Activated T-cell treated with anti-CD3 and anti-CD28 coated beads, Interleukin-2, amount 50 U/mL, for 48 hours (primary cell): Measurements from ENCODE around the gene KANK3.
A peak's percentile ranks its signal among the peaks of the same experiment; 100 is the strongest.
"Not testable (repeated sequence)": the region's sequence is repeated elsewhere in the genome, so short reads cannot be mapped to it uniquely, and the experiment has no call there.

Experiments
- DNase-seq, 2 experiments: peaks; one replicate each; pipeline ENCODE4 v3.0.0-alpha.2; 2020

The KANK3 gene

GRCh38 chr19:8370176-8371010 lies 27.3 kb upstream of the KANK3 start:
- DNase-seq, result no peak

GRCh38 chr19:8367327-8368001 lies 24.4 kb upstream of the KANK3 start:
- DNase-seq, result no peak

GRCh38 chr19:8366961-8367326 lies 23.9 kb upstream of the KANK3 start:
- no peak for DNase-seq

GRCh38 chr19:8366121-8366581 lies 23.1 kb upstream of the KANK3 start:
- DNase-seq, result no peak

GRCh38 chr19:8363803-8364771 lies 21.0 kb upstream of the KANK3 start, which contains the start of gene ANGPTL4:
TSS of gene ANGPTL4 (plus strand) at chr19:8364155. CDS start at chr19:8364322, 167 bp downstream.
- peak; percentile 80 to 85 for DNase-seq

GRCh38 chr19:8361921-8362793 lies 19.1 kb upstream of the KANK3 start:
- DNase-seq, result peak; percentile 42 to 63

GRCh38 chr19:8360196-8360595 lies 17.1 kb upstream of the KANK3 start:
- no peak for DNase-seq

GRCh38 chr19:8358948-8359347 lies 15.9 kb upstream of the KANK3 start:
- no peak for DNase-seq

GRCh38 chr19:8357007-8357521 lies 14.0 kb upstream of the KANK3 start:
- DNase-seq, result no peak

- DNase-seq, result no peak
Observed at GRCh38 chr19:8355631-8356402, 12.8 kb upstream of the KANK3 start.

GRCh38 chr19:8352845-8353244 lies 9.8 kb upstream of the KANK3 start:
- not testable (repeated sequence) for DNase-seq

GRCh38 chr19:8352134-8352827 lies 9.2 kb upstream of the KANK3 start:
- DNase-seq, result no peak

- DNase-seq, result not testable (repeated sequence)
Observed at GRCh38 chr19:8349629-8350372, 6.7 kb upstream of the KANK3 start.

GRCh38 chr19:8343483-8343844 lies 402 bp upstream of the KANK3 start:
- DNase-seq, result no peak

GRCh38 chr19:8342316-8342683 lies 762 bp downstream of the KANK3 start:
- no peak for DNase-seq

- not testable (repeated sequence) for DNase-seq
Observed at GRCh38 chr19:8341504-8341903, 1.6 kb downstream of the KANK3 start.

GRCh38 chr19:8340341-8341096 lies 2.5 kb downstream of the KANK3 start:
- no peak for DNase-seq

- DNase-seq, result no peak
Observed at GRCh38 chr19:8338835-8339234, 4.2 kb downstream of the KANK3 start.

GRCh38 chr19:8337728-8338127 lies 5.3 kb downstream of the KANK3 start:
- no peak for DNase-seq
